ENCODE results near the gene SMIM14.

The SMIM14 gene

DNA sequence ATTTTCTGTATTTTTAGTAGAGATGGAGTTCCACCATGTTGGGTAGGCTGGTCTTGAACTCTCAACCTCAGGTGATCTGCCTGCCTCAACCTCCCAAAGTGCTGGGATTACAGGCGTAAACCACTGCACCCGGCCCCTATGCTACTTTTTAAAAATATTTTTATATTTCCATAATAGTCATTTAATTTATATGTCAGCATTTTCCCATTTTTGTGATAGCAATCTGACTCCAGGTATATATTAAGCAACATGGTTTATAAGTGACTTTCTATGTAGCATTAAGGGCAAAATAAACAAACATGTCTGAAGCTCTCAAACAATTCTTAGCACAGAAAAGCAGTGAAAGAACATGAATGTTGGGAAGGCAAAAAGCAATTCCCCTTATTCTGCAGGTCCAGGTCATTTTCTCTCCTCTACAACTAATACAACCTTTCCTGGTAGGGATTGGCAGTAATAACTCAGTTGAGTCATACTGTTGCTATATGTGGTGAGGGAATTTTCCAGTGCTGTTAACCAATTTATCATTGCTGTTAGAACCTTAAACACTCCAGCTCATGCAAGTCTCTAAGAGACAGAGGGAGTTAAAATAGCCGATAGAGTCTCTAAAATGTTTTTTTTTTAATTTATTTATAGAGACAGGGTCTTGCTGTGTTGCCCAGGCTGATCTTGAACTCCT lies 24.0 kb downstream of the SMIM14 start:
- DNase-seq (ENCODE audit: low spot score), result no peak

DNA sequence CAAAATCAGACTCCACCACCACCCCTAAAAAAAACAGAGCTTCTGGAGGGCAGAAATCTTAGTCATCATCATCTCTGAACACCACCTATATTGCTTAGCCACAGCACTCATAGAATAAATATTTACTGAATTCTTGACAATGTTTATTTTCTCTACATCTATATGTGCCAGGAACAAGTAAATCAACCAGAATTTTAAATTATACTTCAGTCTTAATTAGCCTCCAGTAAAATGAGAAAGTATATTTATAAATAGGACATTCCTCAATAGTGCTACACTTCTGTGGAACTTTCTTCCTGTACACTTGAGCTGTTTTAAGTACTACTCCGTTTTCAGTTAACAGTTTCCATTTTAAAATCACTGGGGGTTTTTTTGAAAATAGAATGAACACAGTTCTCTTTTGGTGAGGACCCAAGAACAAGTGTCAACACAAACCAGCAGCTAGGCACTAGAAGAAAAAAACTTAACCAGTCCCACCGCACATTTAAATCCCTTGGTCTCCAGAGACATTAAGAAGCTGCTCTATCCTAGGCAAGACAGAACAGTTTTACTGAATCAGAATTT lies 25.5 kb downstream of the SMIM14 start:
- Histone ChIP-seq H3K27ac (peak overlapping the region; percentile 53 to 61), H3K4me3 (no peak overlapping the region)
- no peak for DNase-seq (ENCODE audit: low spot score)
- TF ChIP-seq, protein P1, sequence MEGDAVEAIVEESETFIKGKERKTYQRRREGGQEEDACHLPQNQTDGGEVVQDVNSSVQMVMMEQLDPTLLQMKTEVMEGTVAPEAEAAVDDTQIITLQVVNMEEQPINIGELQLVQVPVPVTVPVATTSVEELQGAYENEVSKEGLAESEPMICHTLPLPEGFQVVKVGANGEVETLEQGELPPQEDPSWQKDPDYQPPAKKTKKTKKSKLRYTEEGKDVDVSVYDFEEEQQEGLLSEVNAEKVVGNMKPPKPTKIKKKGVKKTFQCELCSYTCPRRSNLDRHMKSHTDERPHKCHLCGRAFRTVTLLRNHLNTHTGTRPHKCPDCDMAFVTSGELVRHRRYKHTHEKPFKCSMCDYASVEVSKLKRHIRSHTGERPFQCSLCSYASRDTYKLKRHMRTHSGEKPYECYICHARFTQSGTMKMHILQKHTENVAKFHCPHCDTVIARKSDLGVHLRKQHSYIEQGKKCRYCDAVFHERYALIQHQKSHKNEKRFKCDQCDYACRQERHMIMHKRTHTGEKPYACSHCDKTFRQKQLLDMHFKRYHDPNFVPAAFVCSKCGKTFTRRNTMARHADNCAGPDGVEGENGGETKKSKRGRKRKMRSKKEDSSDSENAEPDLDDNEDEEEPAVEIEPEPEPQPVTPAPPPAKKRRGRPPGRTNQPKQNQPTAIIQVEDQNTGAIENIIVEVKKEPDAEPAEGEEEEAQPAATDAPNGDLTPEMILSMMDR (IDR thresholded peaks at IDR 0.05), result no peak

More for the DNA sequence above, 24.0 kb downstream of the SMIM14 start:
- H3K27ac ChIP-seq, result peak overlapping the region in 1 of 2 donors; percentile 48
- H3K4me3 ChIP-seq, result no peak overlapping the region
- TF ChIP-seq, protein P1 (IDR thresholded peaks at IDR 0.05), result no peak

DNA sequence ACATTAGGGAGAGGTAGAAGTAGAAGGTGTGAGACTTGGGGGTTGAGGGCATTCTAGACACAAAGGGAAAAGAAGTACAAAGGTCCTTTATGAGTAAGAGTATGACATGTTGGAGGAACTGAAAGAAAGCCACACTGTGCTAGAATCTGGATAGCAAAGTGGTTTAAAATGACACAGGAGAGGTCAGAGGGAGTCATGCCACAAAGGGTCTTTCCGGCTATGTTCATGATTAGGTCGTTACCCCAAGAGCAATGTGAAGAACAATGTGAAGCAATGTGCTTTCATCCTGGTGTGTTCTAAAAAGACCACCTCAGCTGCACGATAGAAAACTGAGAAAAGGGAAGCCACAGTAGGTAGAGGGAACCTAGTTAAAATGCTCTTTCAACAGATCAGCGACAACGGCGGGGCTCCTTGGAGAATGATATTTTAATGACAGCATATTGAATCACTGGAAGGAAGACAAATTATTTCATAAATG lies 29.2 kb downstream of the SMIM14 start:
- TF ChIP-seq, protein P1 (IDR thresholded peaks at IDR 0.05), result no peak
- Histone ChIP-seq H3K4me3 (no peak overlapping the region), H3K27ac (no peak overlapping the region)
- no peak for DNase-seq (ENCODE audit: low spot score)

DNA sequence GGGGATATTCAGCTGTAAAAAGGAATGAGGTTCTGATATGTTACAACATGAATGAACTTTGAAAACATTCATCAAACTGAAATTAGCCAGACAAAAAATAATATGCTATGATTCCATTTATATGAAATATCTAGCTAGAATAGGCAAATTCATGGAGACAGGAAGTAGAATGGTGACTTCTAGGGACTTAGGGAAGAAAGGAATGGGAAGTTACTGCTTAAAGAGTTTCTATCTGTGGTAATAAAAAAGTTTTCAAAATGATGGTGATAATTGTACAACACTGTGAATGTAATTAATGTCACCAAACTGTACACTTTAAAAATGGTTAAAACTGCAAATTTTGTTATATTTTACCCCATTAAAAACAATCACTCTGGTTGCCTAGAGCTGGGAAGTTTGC lies 30.2 kb downstream of the SMIM14 start:
- TF ChIP-seq, protein P1 (IDR thresholded peaks at IDR 0.05), result no peak
- no peak overlapping the region for H3K27ac ChIP-seq

DNA sequence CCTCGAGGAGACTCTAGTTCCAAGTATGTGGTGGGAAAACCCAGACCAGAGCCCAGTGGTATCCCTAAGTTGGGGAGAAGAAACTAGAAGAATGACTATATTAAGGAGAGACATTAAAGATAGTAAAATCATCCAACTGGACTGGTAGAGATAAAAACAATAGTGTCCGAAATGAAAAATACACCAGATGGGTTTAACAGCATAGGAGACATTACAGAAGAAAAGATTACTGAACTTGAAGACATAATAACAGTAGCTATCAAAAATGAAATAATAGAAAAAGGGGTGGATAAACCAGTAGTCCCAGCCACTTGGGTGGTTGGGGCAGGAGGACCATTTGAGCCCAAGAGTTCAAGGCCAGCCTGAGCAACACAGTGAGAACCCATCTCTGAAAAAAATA lies 31.9 kb downstream of the SMIM14 start:
- Histone ChIP-seq H3K27ac (no peak overlapping the region), H3K4me3 (no peak overlapping the region)
- TF ChIP-seq, protein P1 (IDR thresholded peaks at IDR 0.05), result no peak
- DNase-seq (ENCODE audit: low spot score), result no peak

More for the DNA sequence above, 30.2 kb downstream of the SMIM14 start:
- no peak overlapping the region for H3K4me3 ChIP-seq
- no peak for DNase-seq (ENCODE audit: low spot score)

DNA sequence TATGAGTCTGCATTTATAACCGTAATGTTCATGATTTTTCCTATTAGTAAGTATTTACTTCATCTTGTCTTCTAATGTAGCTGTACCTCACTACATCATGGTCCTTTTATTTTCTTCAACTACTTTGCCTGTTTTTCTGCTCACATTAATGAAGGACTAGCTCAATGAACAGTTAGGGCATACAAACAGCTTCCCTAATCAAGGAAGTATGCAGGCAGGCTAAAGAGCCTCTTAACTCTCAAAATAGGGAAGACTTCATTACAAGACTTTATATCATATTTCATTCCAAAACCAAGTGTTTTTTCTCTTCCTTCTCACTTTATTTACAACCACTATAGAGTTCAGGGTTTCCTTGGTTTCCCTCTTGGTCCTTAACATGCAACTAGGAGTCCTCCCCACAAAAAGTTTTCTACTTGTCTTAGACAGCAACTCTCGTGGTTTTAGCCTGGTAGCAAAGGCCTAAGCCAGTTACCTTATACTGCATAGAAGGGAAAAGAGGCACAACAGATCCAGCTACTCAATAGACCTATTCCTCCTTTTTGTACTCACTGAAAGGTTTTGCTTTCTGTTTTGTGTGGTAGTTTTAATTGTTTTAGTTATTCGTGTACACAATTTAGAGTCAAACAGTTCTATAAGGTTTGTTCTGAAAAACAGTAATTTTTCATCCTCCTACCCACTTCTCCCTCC lies 40.8 kb downstream of the SMIM14 start:
- H3K27ac ChIP-seq, result no peak overlapping the region
- no peak for DNase-seq (ENCODE audit: low spot score)
- H3K4me3 ChIP-seq, result no peak overlapping the region
- TF ChIP-seq, protein P1 (IDR thresholded peaks at IDR 0.05), result no peak
